KMS-11 (cell line): ENCODE measurements around the gene ACTN2.

Source experiments
- H2AFZ ChIP-seq: fragments of 200-600 bp; sonication (generic); 2 replicates; pipeline ENCODE4 v1.6.1; 2016; ENCODE audit warnings: antibody characterized with exemption, mixed run types, low read depth
- H3K27ac ChIP-seq: fragments of 200-600 bp; sonication (generic); 2 replicates; pipeline ENCODE4 v1.6.1; 2016; ENCODE audit warnings: mild to moderate bottlenecking, mixed run types
- H3K27me3 ChIP-seq: fragments of 200-600 bp; sonication (generic); 2 replicates; pipeline ENCODE4 v1.6.1; 2017; ENCODE audit warnings: mild to moderate bottlenecking, low read depth, mixed run types, moderate library complexity; ENCODE audit not compliant: insufficient read depth
- H3K36me3 ChIP-seq: fragments of 200-600 bp; sonication (generic); 2 replicates; pipeline ENCODE4 v1.6.1; 2017; ENCODE audit warnings: mild to moderate bottlenecking, mixed run types; ENCODE audit not compliant: insufficient read depth
- H3K4me1 ChIP-seq: fragments of 200-600 bp; sonication (generic); 2 replicates; pipeline ENCODE4 v1.6.1; 2016; ENCODE audit warnings: mild to moderate bottlenecking, low read depth, mixed run types; ENCODE audit not compliant: poor library complexity, severe bottlenecking
- H3K4me2 ChIP-seq: fragments of 200-600 bp; sonication (generic); 2 replicates; pipeline ENCODE4 v1.7.0; 2016; ENCODE audit warnings: mild to moderate bottlenecking, mixed run types
- H3K4me3 ChIP-seq: fragments of 200-600 bp; sonication (generic); IDR thresholded peaks from 2 replicates; pipeline ENCODE4 v1.6.1; 2017; ENCODE audit warnings: low read depth, low read length, mixed read lengths; ENCODE audit not compliant: insufficient read depth
- H3K79me2 ChIP-seq: fragments of 200-600 bp; sonication (generic); 2 replicates; pipeline ENCODE4 v1.6.1; 2016; ENCODE audit warnings: low read depth, mixed run types; ENCODE audit not compliant: insufficient read depth
- H3K9ac ChIP-seq: fragments of 200-600 bp; sonication (generic); 2 replicates; pipeline ENCODE4 v1.6.1; 2016; ENCODE audit warnings: mild to moderate bottlenecking, mixed run types
- H4K20me1 ChIP-seq: fragments of 200-600 bp; sonication (generic); 2 replicates; pipeline ENCODE4 v1.6.1; 2016; ENCODE audit warnings: mild to moderate bottlenecking, mixed run types; ENCODE audit not compliant: insufficient read depth
- CTCF ChIP-seq: fragments of 200-600 bp; sonication (generic); conservative IDR thresholded peaks from 2 replicates; pipeline ENCODE4 v1.6.1; 2017; ENCODE audit warnings: low read depth, mild to moderate bottlenecking, antibody characterized with exemption, low read length, moderate library complexity, mixed read lengths

The ACTN2 gene

GRCh38 chr1:236795035-236795756 is 108.9 kb downstream of the ACTN2 start, which contains the start of gene MTR:
Gene MTR, plus strand, starts transcription at chr1:236795292. Its CDS starts 412 bp downstream, at chr1:236795704.
- Histone ChIP-seq H3K79me2 (peaks cover 41% of the 10 kb centered on the region), H3K9ac (peak within 1 kb of the TSS; percentile 99), H3K4me1 (peaks cover 15% of the 10 kb centered on the region), H3K36me3 (no peaks in the 10 kb centered on the region), H3K27ac (peak within 1 kb of the TSS; percentile 99), H4K20me1 (no peaks in the 10 kb centered on the region; the same call in 1 of the 2 replicates), H2AFZ (peak within 1 kb of the TSS; percentile 75), H3K4me3 (peak within 1 kb of the TSS; percentile 68), H3K4me2 (peak within 1 kb of the TSS; percentile 86), H3K27me3 (no peaks in the 10 kb centered on the region)
- TF ChIP-seq CTCF = no peak

GRCh38 chr1:236795757-236796667 is 109.7 kb downstream of the ACTN2 start:
- H3K27ac ChIP-seq = peak overlapping the region; percentile 99
- H3K9ac ChIP-seq = peak overlapping the region; percentile 99
- H3K27me3 ChIP-seq = no peaks in the 10 kb centered on the region
- peak overlapping the region; percentile 75 for H2AFZ ChIP-seq
- H3K4me1 ChIP-seq = peaks cover 15% of the 10 kb centered on the region
- peak overlapping the region; percentile 68 for H3K4me3 ChIP-seq
- no peaks in the 10 kb centered on the region; the same call in 1 of the 2 replicates for H4K20me1 ChIP-seq
- no peaks in the 10 kb centered on the region for H3K36me3 ChIP-seq
- TF ChIP-seq CTCF = no peak
- peak overlapping the region; percentile 86 for H3K4me2 ChIP-seq
- H3K79me2 ChIP-seq = peaks cover 48% of the 10 kb centered on the region

- no peak overlapping the region for H3K4me3 ChIP-seq
- H3K36me3 ChIP-seq = no peaks in the 10 kb centered on the region
- no peak overlapping the region for H3K4me2 ChIP-seq
- no peaks in the 10 kb centered on the region; the same call in 1 of the 2 replicates for H4K20me1 ChIP-seq
- no peak for TF ChIP-seq CTCF
- H3K27ac ChIP-seq = no peak overlapping the region
- H3K9ac ChIP-seq = no peak overlapping the region
- peaks cover 15% of the 10 kb centered on the region for H3K4me1 ChIP-seq
- no peaks in the 10 kb centered on the region for H3K27me3 ChIP-seq
- peaks cover 65% of the 10 kb centered on the region for H3K79me2 ChIP-seq
- no peak overlapping the region for H2AFZ ChIP-seq
Observed at GRCh38 chr1:236799001-236799400, 112.7 kb downstream of the ACTN2 start.

- no peaks in the 10 kb centered on the region; the same call in 1 of the 2 replicates for H4K20me1 ChIP-seq
- H2AFZ ChIP-seq = no peak overlapping the region
- no peaks in the 10 kb centered on the region for H3K27me3 ChIP-seq
- H3K4me1 ChIP-seq = peaks cover 15% of the 10 kb centered on the region
- H3K79me2 ChIP-seq = peaks cover 65% of the 10 kb centered on the region
- no peak overlapping the region for H3K27ac ChIP-seq
- no peaks in the 10 kb centered on the region for H3K36me3 ChIP-seq
- TF ChIP-seq CTCF = no peak
- H3K9ac ChIP-seq = no peak overlapping the region
- H3K4me3 ChIP-seq = no peak overlapping the region
- H3K4me2 ChIP-seq = no peak overlapping the region
Observed at GRCh38 chr1:236800002-236800620, 113.8 kb downstream of the ACTN2 start.
